A673 (cell line): ENCODE results near the gene DPYSL5.

ENCODE experiments used
- EZH2 ChIP-seq: fragments of 200-600 bp; sonication (generic); IDR thresholded peaks from 2 replicates; pipeline ENCODE4 v1.6.1; 2017; ENCODE audit warnings: borderline replicate concordance, low read depth, mild to moderate bottlenecking, mixed read lengths, antibody characterized with exemption, low read length; ENCODE audit not compliant: poor library complexity, severe bottlenecking
- TF ChIP-seq, protein P1 (sequence below): fragments of 300-800, 200-600 bp; sonication (generic); conservative IDR thresholded peaks from 2 replicates; pipeline ENCODE4 v1.5.1; 2017; ENCODE audit warnings: low read depth, mild to moderate bottlenecking, antibody characterized with exemption, low read length, moderate library complexity, mixed read lengths

DNA sequence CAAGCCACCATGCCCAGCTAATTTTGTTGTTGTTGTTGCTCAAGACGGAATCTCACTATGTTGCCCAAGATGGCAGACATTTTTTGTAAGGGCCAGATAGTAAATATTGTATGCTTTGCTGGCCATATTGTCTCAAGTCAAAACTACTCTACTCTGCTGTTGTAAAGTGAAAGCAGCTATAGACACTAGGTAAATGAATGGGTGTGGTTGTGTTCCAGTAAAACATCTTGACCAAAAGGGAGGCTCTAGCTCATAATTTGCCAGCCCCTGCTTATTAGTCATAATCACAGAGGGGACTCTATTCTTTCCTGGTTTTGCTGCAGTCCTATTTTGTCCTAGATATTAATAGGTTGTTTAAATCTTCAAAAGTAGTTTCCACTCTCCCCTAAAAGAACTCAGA, 147.1 kb downstream of the DPYSL5 start:
- TF ChIP-seq, protein P1, sequence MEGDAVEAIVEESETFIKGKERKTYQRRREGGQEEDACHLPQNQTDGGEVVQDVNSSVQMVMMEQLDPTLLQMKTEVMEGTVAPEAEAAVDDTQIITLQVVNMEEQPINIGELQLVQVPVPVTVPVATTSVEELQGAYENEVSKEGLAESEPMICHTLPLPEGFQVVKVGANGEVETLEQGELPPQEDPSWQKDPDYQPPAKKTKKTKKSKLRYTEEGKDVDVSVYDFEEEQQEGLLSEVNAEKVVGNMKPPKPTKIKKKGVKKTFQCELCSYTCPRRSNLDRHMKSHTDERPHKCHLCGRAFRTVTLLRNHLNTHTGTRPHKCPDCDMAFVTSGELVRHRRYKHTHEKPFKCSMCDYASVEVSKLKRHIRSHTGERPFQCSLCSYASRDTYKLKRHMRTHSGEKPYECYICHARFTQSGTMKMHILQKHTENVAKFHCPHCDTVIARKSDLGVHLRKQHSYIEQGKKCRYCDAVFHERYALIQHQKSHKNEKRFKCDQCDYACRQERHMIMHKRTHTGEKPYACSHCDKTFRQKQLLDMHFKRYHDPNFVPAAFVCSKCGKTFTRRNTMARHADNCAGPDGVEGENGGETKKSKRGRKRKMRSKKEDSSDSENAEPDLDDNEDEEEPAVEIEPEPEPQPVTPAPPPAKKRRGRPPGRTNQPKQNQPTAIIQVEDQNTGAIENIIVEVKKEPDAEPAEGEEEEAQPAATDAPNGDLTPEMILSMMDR = no peak
- no peak for TF ChIP-seq EZH2
